ENCODE results near the gene MICU1.
"Not testable (repeated sequence)": the region's sequence is repeated elsewhere in the genome, so short reads cannot be mapped to it uniquely, and the experiment has no call there.

The MICU1 gene

DNA sequence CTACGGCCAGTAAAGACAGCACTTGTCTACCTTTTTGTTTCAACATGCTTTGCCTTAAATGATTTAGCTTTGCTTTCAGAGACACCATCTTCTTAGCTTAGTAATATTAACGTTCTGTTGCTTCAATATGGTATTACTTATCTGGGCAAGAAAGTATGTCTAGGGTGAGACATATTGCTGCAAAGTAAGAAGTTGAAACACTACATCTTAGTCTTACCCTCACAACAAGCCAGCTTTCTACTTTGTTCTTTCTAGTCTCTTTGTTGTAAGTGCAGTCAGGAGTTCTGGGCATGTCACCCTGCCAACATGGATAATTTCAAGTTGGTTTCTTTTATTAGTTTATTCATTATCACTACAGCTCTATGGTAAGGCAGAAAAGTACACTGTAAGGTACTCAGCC lies 148.4 kb downstream of the MICU1 start:
- no peaks in the 10 kb centered on the region for H3K27me3 ChIP-seq (replicated peaks; ENCODE audit: control insufficient read depth, insufficient read depth, low read length)
- no peak overlapping the region for H3K4me3 ChIP-seq (replicated peaks; ENCODE audit: low read depth, low read length)
- H3K36me3 ChIP-seq (ENCODE audit: control insufficient read depth, insufficient read depth, low read length), result no peaks in the 10 kb centered on the region
- no peak for DNase-seq (ENCODE audit: extremely low read depth, insufficient read length)
- no peak for TF ChIP-seq CTCF (IDR thresholded peaks at IDR 0.05; ENCODE audit: insufficient read depth, low read length, poor library complexity, severe bottlenecking)

- no peaks in the 10 kb centered on the region for H3K27me3 ChIP-seq (replicated peaks; ENCODE audit: control insufficient read depth, insufficient read depth, low read length)
- no peak for DNase-seq (ENCODE audit: extremely low read depth, insufficient read length)
- H3K36me3 ChIP-seq (ENCODE audit: control insufficient read depth, insufficient read depth, low read length), result no peaks in the 10 kb centered on the region
- no peak overlapping the region for H3K4me3 ChIP-seq (replicated peaks; ENCODE audit: low read depth, low read length)
- TF ChIP-seq CTCF (IDR thresholded peaks at IDR 0.05; ENCODE audit: insufficient read depth, low read length, poor library complexity, severe bottlenecking), result no peak
Observed at GRCh38 chr10:72472306-72472705, 153.6 kb downstream of the MICU1 start.

GRCh38 chr10:72470666-72471065 lies 155.2 kb downstream of the MICU1 start:
- DNase-seq (ENCODE audit: extremely low read depth, insufficient read length), result no peak
- Histone ChIP-seq H3K27me3 (replicated peaks; ENCODE audit: control insufficient read depth, insufficient read depth, low read length) (no peaks in the 10 kb centered on the region), H3K4me3 (replicated peaks; ENCODE audit: low read depth, low read length) (no peak overlapping the region), H3K36me3 (ENCODE audit: control insufficient read depth, insufficient read depth, low read length) (no peaks in the 10 kb centered on the region)
- no peak for TF ChIP-seq CTCF (IDR thresholded peaks at IDR 0.05; ENCODE audit: insufficient read depth, low read length, poor library complexity, severe bottlenecking)

- H3K4me3 ChIP-seq (replicated peaks; ENCODE audit: low read depth, low read length); H3K36me3 ChIP-seq (ENCODE audit: control insufficient read depth, insufficient read depth, low read length); DNase-seq (ENCODE audit: extremely low read depth, insufficient read length); H3K27me3 ChIP-seq (replicated peaks; ENCODE audit: control insufficient read depth, insufficient read depth, low read length): not testable (repeated sequence)
Observed at GRCh38 chr10:72467064-72467463, 158.8 kb downstream of the MICU1 start.

DNA sequence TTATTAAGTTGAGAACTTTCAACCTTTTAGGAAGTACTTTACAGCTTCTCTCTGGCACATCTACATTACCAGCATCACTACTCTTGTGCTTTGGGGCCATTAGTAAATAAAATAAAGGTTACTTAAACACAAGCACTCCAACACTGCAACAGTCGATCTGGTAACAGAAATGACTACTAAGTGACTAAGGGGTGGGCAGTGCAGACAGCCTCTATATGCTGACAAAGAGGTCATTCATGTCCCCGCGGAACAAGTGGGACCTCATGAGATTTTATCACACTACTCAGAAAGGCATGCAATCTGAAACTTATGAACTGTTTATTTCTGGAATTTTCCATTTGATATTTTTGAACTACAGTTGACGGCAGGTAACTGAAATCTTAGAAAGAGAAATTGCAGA lies 159.9 kb downstream of the MICU1 start:
- no peaks in the 10 kb centered on the region for H3K27me3 ChIP-seq (replicated peaks; ENCODE audit: control insufficient read depth, insufficient read depth, low read length)
- no peak for DNase-seq (ENCODE audit: extremely low read depth, insufficient read length)
- TF ChIP-seq CTCF (IDR thresholded peaks at IDR 0.05; ENCODE audit: insufficient read depth, low read length, poor library complexity, severe bottlenecking), result no peak
- no peak overlapping the region for H3K4me3 ChIP-seq (replicated peaks; ENCODE audit: low read depth, low read length)
- no peaks in the 10 kb centered on the region for H3K36me3 ChIP-seq (ENCODE audit: control insufficient read depth, insufficient read depth, low read length)

DNA sequence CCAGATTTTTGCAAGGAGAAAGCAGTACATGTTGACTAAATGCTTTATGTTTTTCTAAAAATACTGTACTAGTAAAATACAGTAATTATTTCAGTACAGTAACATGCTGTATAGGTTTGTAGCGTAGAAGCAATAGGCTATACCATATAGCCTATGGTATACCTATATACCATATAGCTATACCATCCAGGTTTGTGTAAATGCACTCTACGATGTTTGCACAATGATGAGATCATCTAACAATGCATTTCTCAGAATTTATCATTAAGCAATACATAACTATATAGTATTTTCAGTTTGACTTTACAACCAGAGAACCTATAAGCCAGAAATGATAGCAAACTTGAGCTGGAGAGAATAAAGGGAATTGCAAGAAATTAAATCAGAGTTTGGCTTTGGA lies 161.4 kb downstream of the MICU1 start:
- DNase-seq (ENCODE audit: extremely low read depth, insufficient read length), result no peak
- H3K4me3 ChIP-seq (replicated peaks; ENCODE audit: low read depth, low read length), result no peak overlapping the region
- H3K27me3 ChIP-seq (replicated peaks; ENCODE audit: control insufficient read depth, insufficient read depth, low read length), result no peaks in the 10 kb centered on the region
- TF ChIP-seq CTCF (IDR thresholded peaks at IDR 0.05; ENCODE audit: insufficient read depth, low read length, poor library complexity, severe bottlenecking), result no peak
- no peaks in the 10 kb centered on the region for H3K36me3 ChIP-seq (ENCODE audit: control insufficient read depth, insufficient read depth, low read length)

All from GM06990 (cell line).